HepG2 (cell line): ENCODE results near the gene BTD. TPM values are rescaled to one million over a fixed set of nuclear protein-coding genes. Genes with fewer than 3 reads are reported as not detected.
A peak's percentile ranks its signal among the peaks of the same experiment; 100 is the strongest.

Experiments used
- CREB3 ChIP-seq: sonication (generic); formaldehyde crosslinking; IDR thresholded peaks from 2 replicates; pipeline ENCODE4 v1.5.0; 2020; ENCODE audit warnings: missing genetic modification reagents
- ERF ChIP-seq: IDR thresholded peaks from 2 replicates; pipeline ENCODE4 v1.6.1; 2018; ENCODE audit warnings: missing biosample characterization, missing genetic modification reagents
- FOXA3 ChIP-seq: IDR thresholded peaks from 2 replicates; pipeline ENCODE4 v1.6.1; 2016; ENCODE audit warnings: missing genetic modification reagents, missing compliant biosample characterization
- FOXO1 ChIP-seq: sonication (generic); formaldehyde crosslinking; IDR thresholded peaks from 2 replicates; pipeline ENCODE4 v1.4.0; 2020; ENCODE audit warnings: missing genetic modification reagents
- HIC2 ChIP-seq: sonication (generic); formaldehyde crosslinking; IDR thresholded peaks from 2 replicates; pipeline ENCODE4 v1.9.0; 2022; ENCODE audit warnings: low read depth, missing genetic modification reagents
- HMGXB3 ChIP-seq: sonication (generic); formaldehyde crosslinking; IDR thresholded peaks from 2 replicates; pipeline ENCODE4 v1.4.0; 2020; ENCODE audit warnings: missing genetic modification reagents, borderline replicate concordance
- IRX3 ChIP-seq: sonication (generic); formaldehyde crosslinking; IDR thresholded peaks from 2 replicates; pipeline ENCODE4 v1.8.1; 2023; ENCODE audit warnings: mild to moderate bottlenecking, low read depth, missing genetic modification reagents, borderline replicate concordance
- MXI1 ChIP-seq: IDR thresholded peaks from 3 replicates; pipeline ENCODE4 v1.6.1; 2012; ENCODE audit warnings: low read depth, low read length, inconsistent platforms, borderline replicate concordance
- SIN3A ChIP-seq: IDR thresholded peaks from 2 replicates; pipeline ENCODE4 v1.6.1; 2011; ENCODE audit warnings: low read depth, mild to moderate bottlenecking, control low read depth, low read length, borderline replicate concordance
- SP5 ChIP-seq: IDR thresholded peaks from 2 replicates; pipeline ENCODE4 v1.6.1; 2016; ENCODE audit warnings: low read depth, borderline replicate concordance
- TARDBP ChIP-seq: sonication (generic); formaldehyde crosslinking; IDR thresholded peaks from 2 replicates; pipeline ENCODE4 v1.8.0; 2022; ENCODE audit warnings: mild to moderate bottlenecking, missing genetic modification reagents
- TCF7 ChIP-seq: sonication (generic); IDR thresholded peaks from 2 replicates; pipeline ENCODE4 v1.6.1; 2016; ENCODE audit warnings: antibody characterized with exemption, low read depth
- U2AF2 ChIP-seq: fragments of 200-400 bp; formaldehyde crosslinking; IDR thresholded peaks from 2 replicates; pipeline ENCODE4 v1.6.1; 2017; ENCODE audit warnings: low read depth, mild to moderate bottlenecking, low read length
- ZNF225 ChIP-seq: sonication (generic); formaldehyde crosslinking; IDR thresholded peaks from 2 replicates; pipeline ENCODE4 v1.4.0; 2020; ENCODE audit warnings: mild to moderate bottlenecking, missing genetic modification reagents
- ZNF468 ChIP-seq: sonication (generic); formaldehyde crosslinking; IDR thresholded peaks from 2 replicates; pipeline ENCODE4 v1.8.0; 2022; ENCODE audit warnings: mild to moderate bottlenecking, moderate library complexity, missing genetic modification reagents
- ZNF563 ChIP-seq: sonication (generic); formaldehyde crosslinking; IDR thresholded peaks from 2 replicates; pipeline ENCODE4 v1.8.0; 2022; ENCODE audit warnings: mild to moderate bottlenecking, moderate library complexity, missing genetic modification reagents
- ZXDC ChIP-seq: sonication (generic); formaldehyde crosslinking; IDR thresholded peaks from 2 replicates; pipeline ENCODE4 v1.5.0; 2020; ENCODE audit warnings: mild to moderate bottlenecking, missing genetic modification reagents
- polyA plus RNA-seq, 8 experiments: library from polyadenylated mRNA; depleted of rRNA in 3 of 8; stranded (reverse) in 7 of 8; unstranded in 1 of 8; fragments of >200 nt; fragmentation: Illumina TruSeq in 4 of 8; extraction: Trizol in 4 of 8; gene quantifications; 2 replicates each; pipeline versions ENCODE4 v1.2.1 to v1.2.3, GENCODE V29; 2011 to 2016; ENCODE audit warnings: low read depth in 4 of 8, missing spikeins in 1 of 8, mixed read lengths in 1 of 8; ENCODE audit not compliant: insufficient read depth in 1 of 8
- total RNA-seq, 5 experiments: library from RNA; depleted of rRNA; stranded (reverse); fragments of >200 nt; fragmentation: Illumina TruSeq; extraction: Trizol; gene quantifications; 2 replicates each; pipeline ENCODE4 v1.2.3, GENCODE V29; 2016; ENCODE audit warnings: low read depth in 1 of 5
- TF ChIP-seq, protein P1 (sequence below): sonication (generic); formaldehyde crosslinking; IDR thresholded peaks from 2 replicates; pipeline ENCODE4 v1.8.1; 2023; ENCODE audit warnings: mild to moderate bottlenecking, missing genetic modification reagents

BTD gene
- total and polyA plus RNA-seq, 2 of the 13 experiments (the other 11 are each of a cell fraction or from before 2014, with no cell fraction given), result 15.7 to 35.5 TPM

DNA sequence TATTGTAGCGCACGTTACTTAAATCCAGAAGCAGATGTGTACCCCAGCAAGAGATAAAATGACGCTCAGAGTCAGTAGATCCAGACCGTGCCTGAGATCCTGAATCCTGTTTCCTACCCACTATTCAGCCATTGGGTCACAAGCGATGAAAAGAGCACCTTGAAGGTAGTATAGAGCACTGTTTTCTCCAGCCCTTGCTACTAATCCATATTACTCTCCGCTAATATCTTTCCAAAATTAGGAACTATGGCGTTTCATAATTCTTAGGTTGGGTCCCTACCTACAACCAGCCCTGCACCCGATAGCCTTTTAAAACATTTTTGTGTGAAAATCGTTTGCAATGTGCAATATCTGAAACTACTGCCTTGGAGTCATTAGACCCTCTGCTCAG is 596 bp downstream of the BTD start (continued):
- TF ChIP-seq, protein P1, sequence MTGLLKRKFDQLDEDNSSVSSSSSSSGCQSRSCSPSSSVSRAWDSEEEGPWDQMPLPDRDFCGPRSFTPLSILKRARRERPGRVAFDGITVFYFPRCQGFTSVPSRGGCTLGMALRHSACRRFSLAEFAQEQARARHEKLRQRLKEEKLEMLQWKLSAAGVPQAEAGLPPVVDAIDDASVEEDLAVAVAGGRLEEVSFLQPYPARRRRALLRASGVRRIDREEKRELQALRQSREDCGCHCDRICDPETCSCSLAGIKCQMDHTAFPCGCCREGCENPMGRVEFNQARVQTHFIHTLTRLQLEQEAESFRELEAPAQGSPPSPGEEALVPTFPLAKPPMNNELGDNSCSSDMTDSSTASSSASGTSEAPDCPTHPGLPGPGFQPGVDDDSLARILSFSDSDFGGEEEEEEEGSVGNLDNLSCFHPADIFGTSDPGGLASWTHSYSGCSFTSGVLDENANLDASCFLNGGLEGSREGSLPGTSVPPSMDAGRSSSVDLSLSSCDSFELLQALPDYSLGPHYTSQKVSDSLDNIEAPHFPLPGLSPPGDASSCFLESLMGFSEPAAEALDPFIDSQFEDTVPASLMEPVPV (CRISPR knock-in tag), result peak; percentile 76; the same call in 1 of the 2 replicates
- TF ChIP-seq ZNF563 (CRISPR knock-in tag) (0 out of 2 replicates have a peak, but pooled peaks have one; percentile 10), ZNF225 (CRISPR knock-in tag) (no peak), ZNF468 (CRISPR knock-in tag) (0 out of 2 replicates have a peak, but pooled peaks have one; percentile 75), SIN3A (0 out of 2 replicates have a peak, but pooled peaks have one; percentile 9), FOXA3 (CRISPR knock-in tag) (no peak), ERF (CRISPR knock-in tag) (0 out of 2 replicates have a peak, but pooled peaks have one; percentile 2), TARDBP (0 out of 2 replicates have a peak, but pooled peaks have one; percentile 2), FOXO1 (no peak), IRX3 (CRISPR knock-in tag) (0 out of 2 replicates have a peak, but pooled peaks have one; percentile 48), CREB3 (CRISPR knock-in tag) (no peak), SP5 (no peak), ZXDC (CRISPR knock-in tag) (no peak), U2AF2 (no peak), HIC2 (CRISPR knock-in tag) (no peak), TCF7 (no peak), MXI1 (no peak), HMGXB3 (CRISPR knock-in tag) (no peak)
